Left forelimb (tissue), 1 donor: ENCODE data around the gene SUSD2.
A peak's percentile ranks its signal among the peaks of the same experiment; 100 is the strongest.
"Not testable (repeated sequence)": the region's sequence is repeated elsewhere in the genome, so short reads cannot be mapped to it uniquely, and the experiment has no call there.

Experiments used
- DNase-seq: peaks from one replicate; pipeline ENCODE4 v3.0.0-alpha.2; 2018; ENCODE audit warnings: low spot score

SUSD2 gene

GRCh38 chr22:24181088-24181995, at the start of gene SUSD2:
TSS of gene SUSD2 (plus strand) at chr22:24181487. CDS start at chr22:24181520, 33 bp downstream.
- no peak for DNase-seq

GRCh38 chr22:24133187-24133965, 47.9 kb upstream of the SUSD2 start:
- no peak for DNase-seq

GRCh38 chr22:24134090-24134846, 47.0 kb upstream of the SUSD2 start:
- DNase-seq, result no peak

- not testable (repeated sequence) for DNase-seq
Measured at GRCh38 chr22:24136533-24136932, 44.8 kb upstream of the SUSD2 start.

GRCh38 chr22:24137595-24137994, 43.7 kb upstream of the SUSD2 start:
- no peak for DNase-seq

- no peak for DNase-seq
Measured at GRCh38 chr22:24138649-24139420, 42.5 kb upstream of the SUSD2 start.

GRCh38 chr22:24140357-24140756, 40.9 kb upstream of the SUSD2 start:
- DNase-seq, result no peak

- no peak for DNase-seq
Measured at GRCh38 chr22:24141586-24141985, 39.7 kb upstream of the SUSD2 start.

GRCh38 chr22:24142241-24142640, 39.0 kb upstream of the SUSD2 start:
- DNase-seq, result no peak

GRCh38 chr22:24142831-24143230, 38.5 kb upstream of the SUSD2 start:
- no peak for DNase-seq

- no peak for DNase-seq
Measured at GRCh38 chr22:24144056-24144777, 37.1 kb upstream of the SUSD2 start.

GRCh38 chr22:24144778-24145085, 36.6 kb upstream of the SUSD2 start:
- no peak for DNase-seq

- no peak for DNase-seq
Measured at GRCh38 chr22:24145446-24146193, 35.7 kb upstream of the SUSD2 start.

- no peak for DNase-seq
Measured at GRCh38 chr22:24146194-24146616, 35.1 kb upstream of the SUSD2 start.

GRCh38 chr22:24146791-24147353, 34.4 kb upstream of the SUSD2 start:
- peak; percentile 79 for DNase-seq

- DNase-seq, result no peak
Measured at GRCh38 chr22:24147666-24148065, 33.6 kb upstream of the SUSD2 start.

GRCh38 chr22:24148266-24149197, 32.8 kb upstream of the SUSD2 start:
- DNase-seq, result no peak

- DNase-seq, result no peak
Measured at GRCh38 chr22:24149198-24149590, 32.1 kb upstream of the SUSD2 start.

- no peak for DNase-seq
Measured at GRCh38 chr22:24153353-24153752, 27.9 kb upstream of the SUSD2 start.
